ENCODE data around the gene MAPKAP1.
A peak's percentile ranks its signal among the peaks of the same experiment; 100 is the strongest.

MAPKAP1 gene

DNA sequence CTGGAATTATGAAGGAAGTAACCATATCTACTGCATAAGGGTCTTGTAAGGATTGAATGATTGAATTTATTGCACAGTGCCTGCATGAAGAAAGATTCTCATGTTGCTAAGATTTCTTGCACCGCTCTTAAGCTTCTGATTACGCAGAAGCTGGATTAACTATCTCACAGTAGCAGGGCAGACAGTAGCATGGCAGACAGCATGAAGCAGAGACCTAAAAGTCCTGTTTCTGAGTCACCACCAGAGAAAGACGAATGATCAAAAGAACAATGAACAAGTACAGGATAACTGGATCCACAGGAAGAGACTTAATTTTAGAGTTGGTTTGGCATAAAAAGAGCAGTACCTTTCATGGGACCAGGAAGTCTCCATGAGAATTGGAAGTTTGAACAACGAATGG lies 142.4 kb downstream of the MAPKAP1 start:
- Histone ChIP-seq H3K9me3 (ENCODE audit: low read depth, low read length) (no peaks in the 10 kb centered on the region), H3K9ac (ENCODE audit: insufficient read length) (no peak overlapping the region), H3K27ac (no peak overlapping the region), H3K4me3 (no peak overlapping the region), H3K36me3 (ENCODE audit: insufficient read depth, low read length) (no peaks in the 10 kb centered on the region)
- DNase-seq (ENCODE audit: low read depth, low spot score) = no peak
- TF ChIP-seq POLR2AphosphoS5 (IDR thresholded peaks at IDR 0.05; ENCODE audit: borderline replicate concordance, low read depth, low read length) (no peak), EZH2 (IDR thresholded peaks at IDR 0.05) (no peak), FOXP2 (optimal IDR thresholded peaks at IDR 0.05; ENCODE audit: control extremely low read depth, extremely low read length, insufficient read depth) (no peak)

DNA sequence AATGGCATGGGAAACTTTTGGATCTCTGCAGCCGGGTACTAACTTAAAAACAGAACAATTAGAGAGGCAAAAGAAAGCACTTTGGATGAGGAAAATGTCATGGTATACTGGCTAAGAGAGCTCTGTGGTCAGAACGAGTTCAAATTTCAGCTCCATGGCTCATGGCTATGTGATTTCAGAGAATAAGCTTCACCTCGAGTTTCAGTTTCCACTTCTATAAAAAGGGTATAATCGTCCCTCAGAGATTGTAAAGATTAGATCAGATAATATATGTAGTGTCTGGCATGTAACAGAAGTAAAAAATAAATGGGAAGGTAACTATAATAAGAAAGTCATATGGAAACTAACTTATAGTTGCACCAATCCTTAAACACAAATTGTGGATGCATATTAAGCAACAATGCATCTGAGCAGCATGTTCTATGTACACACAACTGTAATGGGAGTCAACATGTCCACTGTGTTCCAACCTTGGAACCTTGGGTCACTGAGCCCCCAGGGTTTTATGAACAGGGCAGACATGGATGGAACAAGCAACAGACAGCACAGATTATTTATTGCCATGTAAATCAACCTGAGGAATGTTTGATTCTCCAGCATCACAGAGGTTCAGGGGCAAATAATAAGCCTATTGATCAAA lies 145.4 kb downstream of the MAPKAP1 start:
- Histone ChIP-seq H3K36me3 (ENCODE audit: insufficient read depth, low read length) (peaks cover 5% of the 10 kb centered on the region; the same call in 1 of the 2 replicates), H3K9ac (ENCODE audit: insufficient read length) (no peak overlapping the region), H3K9me3 (ENCODE audit: low read depth, low read length) (no peaks in the 10 kb centered on the region), H3K4me3 (no peak overlapping the region), H3K27ac (no peak overlapping the region)
- no peak for TF ChIP-seq EZH2 (IDR thresholded peaks at IDR 0.05)
- no peak for TF ChIP-seq FOXP2 (optimal IDR thresholded peaks at IDR 0.05; ENCODE audit: control extremely low read depth, extremely low read length, insufficient read depth)
- no peak for TF ChIP-seq POLR2AphosphoS5 (IDR thresholded peaks at IDR 0.05; ENCODE audit: borderline replicate concordance, low read depth, low read length)
- DNase-seq (ENCODE audit: low read depth, low spot score) = no peak

DNA sequence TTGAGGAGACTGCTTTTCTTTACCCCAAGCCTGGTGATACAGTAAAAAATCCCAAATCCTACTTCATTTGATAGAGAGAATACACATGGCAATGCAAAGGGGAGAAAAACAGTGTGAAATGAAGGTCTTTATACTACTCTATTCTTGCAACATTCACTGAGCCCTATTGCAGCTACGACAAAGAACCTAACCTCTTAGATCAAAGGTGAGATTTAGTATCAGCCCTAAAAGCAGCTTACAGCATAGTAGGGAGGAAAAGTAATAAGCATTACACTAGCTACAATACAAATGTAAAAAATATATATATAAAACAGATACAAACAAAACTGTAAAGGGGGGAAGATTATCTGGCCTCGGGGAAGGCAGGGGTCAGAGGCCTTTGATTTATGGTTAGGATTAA lies 147.1 kb downstream of the MAPKAP1 start:
- peaks cover 5% of the 10 kb centered on the region; the same call in 1 of the 2 replicates for H3K36me3 ChIP-seq (ENCODE audit: insufficient read depth, low read length)
- DNase-seq (ENCODE audit: low read depth, low spot score) = no peak
- H3K9ac ChIP-seq (ENCODE audit: insufficient read length) = no peak overlapping the region
- H3K9me3 ChIP-seq (ENCODE audit: low read depth, low read length) = no peaks in the 10 kb centered on the region
- H3K4me3 ChIP-seq = no peak overlapping the region
- H3K27ac ChIP-seq = no peak overlapping the region
- TF ChIP-seq POLR2AphosphoS5 (IDR thresholded peaks at IDR 0.05; ENCODE audit: borderline replicate concordance, low read depth, low read length) (no peak), FOXP2 (optimal IDR thresholded peaks at IDR 0.05; ENCODE audit: control extremely low read depth, extremely low read length, insufficient read depth) (no peak), EZH2 (IDR thresholded peaks at IDR 0.05) (no peak)

DNA sequence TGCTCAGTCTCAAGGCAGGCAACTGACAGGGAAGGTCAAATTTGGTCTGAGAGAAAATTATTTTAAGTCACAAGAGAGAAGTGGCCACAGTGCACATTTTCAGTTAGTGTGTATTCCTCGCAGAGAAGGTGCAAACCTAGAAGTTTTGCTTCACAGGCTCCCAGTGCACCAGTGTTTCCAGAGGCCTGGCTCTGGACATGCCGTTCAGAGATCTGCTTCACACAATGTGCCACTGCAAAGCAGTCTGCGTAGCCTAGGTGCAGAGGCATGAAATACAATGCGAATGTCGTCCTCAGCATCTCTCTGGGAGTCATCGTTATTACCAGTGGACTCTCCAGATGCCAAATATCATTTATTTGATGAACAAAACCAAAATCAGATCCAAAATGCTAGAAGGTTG lies 147.8 kb downstream of the MAPKAP1 start:
- H3K9me3 ChIP-seq (ENCODE audit: low read depth, low read length) = no peaks in the 10 kb centered on the region

DNA sequence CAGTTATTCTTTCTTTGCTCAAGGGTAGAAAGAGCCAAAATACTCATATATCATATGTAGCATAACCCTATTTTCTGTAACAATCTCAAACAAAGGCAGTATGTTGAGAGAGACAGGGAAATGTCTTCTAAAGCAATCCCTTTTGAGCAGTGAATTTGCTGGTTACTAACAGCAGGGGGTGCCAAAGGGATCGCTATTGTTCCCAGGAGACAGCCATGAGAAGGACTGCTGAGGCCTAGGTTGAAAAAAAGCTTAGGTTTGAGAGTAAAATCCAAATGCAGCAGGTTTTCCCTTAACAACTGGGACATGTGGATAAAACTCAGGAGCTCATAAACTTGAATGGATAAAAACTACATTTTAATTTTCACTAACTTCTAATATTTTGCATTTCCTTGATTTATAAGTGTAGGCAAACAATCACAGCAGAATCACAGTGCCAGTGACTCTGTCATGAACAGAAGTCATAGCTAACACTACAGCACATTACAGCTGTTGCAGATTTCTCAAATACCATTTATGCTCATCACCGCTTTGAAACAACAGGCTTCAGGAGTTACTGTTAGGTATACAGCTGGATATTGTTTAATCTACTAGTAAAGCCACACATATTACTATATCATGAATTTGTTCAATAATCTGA lies 148.4 kb downstream of the MAPKAP1 start:
- no peak overlapping the region for H3K4me3 ChIP-seq
- DNase-seq (ENCODE audit: low read depth, low spot score) = peak; percentile 44
- no peak overlapping the region for H3K9ac ChIP-seq (ENCODE audit: insufficient read length)
- peaks cover 5% of the 10 kb centered on the region; the same call in 1 of the 2 replicates for H3K36me3 ChIP-seq (ENCODE audit: insufficient read depth, low read length)
- H3K9me3 ChIP-seq (ENCODE audit: low read depth, low read length) = no peaks in the 10 kb centered on the region
- H3K27ac ChIP-seq = no peak overlapping the region
- TF ChIP-seq POLR2AphosphoS5 (IDR thresholded peaks at IDR 0.05; ENCODE audit: borderline replicate concordance, low read depth, low read length) = no peak
- no peak for TF ChIP-seq EZH2 (IDR thresholded peaks at IDR 0.05)
- no peak for TF ChIP-seq FOXP2 (optimal IDR thresholded peaks at IDR 0.05; ENCODE audit: control extremely low read depth, extremely low read length, insufficient read depth)

More for the DNA sequence above, 147.8 kb downstream of the MAPKAP1 start:
- no peak overlapping the region for H3K4me3 ChIP-seq
- H3K27ac ChIP-seq = no peak overlapping the region
- no peak for DNase-seq (ENCODE audit: low read depth, low spot score)
- H3K9ac ChIP-seq (ENCODE audit: insufficient read length) = no peak overlapping the region
- peaks cover 5% of the 10 kb centered on the region; the same call in 1 of the 2 replicates for H3K36me3 ChIP-seq (ENCODE audit: insufficient read depth, low read length)
- TF ChIP-seq POLR2AphosphoS5 (IDR thresholded peaks at IDR 0.05; ENCODE audit: borderline replicate concordance, low read depth, low read length) (no peak), FOXP2 (optimal IDR thresholded peaks at IDR 0.05; ENCODE audit: control extremely low read depth, extremely low read length, insufficient read depth) (no peak)

DNA sequence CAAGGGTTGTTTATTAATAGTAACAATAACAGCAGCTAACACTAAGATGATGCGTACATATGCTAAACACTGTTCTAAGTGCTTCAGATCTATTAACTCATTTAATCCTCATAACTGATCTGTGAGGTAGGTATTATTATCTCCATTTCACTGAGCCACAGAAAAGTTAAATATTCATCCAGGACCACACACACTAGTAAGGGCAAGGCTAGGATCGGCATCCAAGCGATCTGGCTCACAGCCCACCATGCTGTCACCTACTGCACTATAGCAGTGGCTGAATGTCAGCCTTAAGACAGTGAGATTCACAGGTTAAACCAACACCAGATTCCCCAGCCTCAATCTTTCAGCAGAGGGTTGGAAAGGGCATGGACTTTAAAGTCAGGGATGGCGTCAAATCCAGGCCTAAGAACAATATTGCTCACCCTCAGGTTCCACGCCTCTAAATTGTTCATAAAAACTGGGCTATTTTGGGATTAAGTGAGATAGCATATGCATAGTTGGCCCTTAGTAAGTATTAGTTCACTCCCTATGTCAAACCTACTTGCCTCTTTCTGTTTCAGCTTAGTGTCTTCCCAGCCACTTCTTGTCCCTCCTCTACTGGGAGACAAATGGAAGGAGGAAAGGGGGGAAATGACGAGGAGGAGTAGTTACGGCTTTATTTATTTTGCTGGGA lies 150.8 kb downstream of the MAPKAP1 start:
- Histone ChIP-seq H3K27ac (no peak overlapping the region), H3K9me3 (ENCODE audit: low read depth, low read length) (no peaks in the 10 kb centered on the region), H3K4me3 (no peak overlapping the region), H3K36me3 (ENCODE audit: insufficient read depth, low read length) (peaks cover 5% of the 10 kb centered on the region; the same call in 1 of the 2 replicates), H3K9ac (ENCODE audit: insufficient read length) (no peak overlapping the region)
- DNase-seq (ENCODE audit: low read depth, low spot score) = no peak
- TF ChIP-seq POLR2AphosphoS5 (IDR thresholded peaks at IDR 0.05; ENCODE audit: borderline replicate concordance, low read depth, low read length) = no peak

DNA sequence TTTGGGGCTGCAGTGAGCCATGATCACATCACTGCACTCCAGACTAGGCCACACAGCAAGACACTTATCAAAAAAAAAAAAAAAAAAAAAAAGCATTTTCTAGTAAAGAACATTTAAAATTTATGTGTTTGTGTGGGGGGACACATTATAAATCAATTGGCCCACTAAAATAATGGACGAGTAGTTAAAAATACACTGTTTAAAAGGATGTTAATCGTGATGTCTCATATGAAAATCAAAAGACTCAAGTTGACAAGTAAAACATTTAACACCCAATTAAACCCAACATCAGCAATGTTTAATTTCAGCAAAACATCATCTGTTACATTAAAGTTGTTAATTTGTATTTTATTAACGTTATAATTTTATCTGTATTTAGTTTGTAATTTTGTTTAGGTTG lies 152.3 kb downstream of the MAPKAP1 start:
- Histone ChIP-seq H3K27ac (no peak overlapping the region), H3K36me3 (ENCODE audit: insufficient read depth, low read length) (peaks cover 5% of the 10 kb centered on the region; the same call in 1 of the 2 replicates), H3K4me3 (no peak overlapping the region), H3K9me3 (ENCODE audit: low read depth, low read length) (no peaks in the 10 kb centered on the region), H3K9ac (ENCODE audit: insufficient read length) (no peak overlapping the region)
- no peak for DNase-seq (ENCODE audit: low read depth, low spot score)
- TF ChIP-seq FOXP2 (optimal IDR thresholded peaks at IDR 0.05; ENCODE audit: control extremely low read depth, extremely low read length, insufficient read depth) = no peak
- no peak for TF ChIP-seq EZH2 (IDR thresholded peaks at IDR 0.05)
- no peak for TF ChIP-seq POLR2AphosphoS5 (IDR thresholded peaks at IDR 0.05; ENCODE audit: borderline replicate concordance, low read depth, low read length)

DNA sequence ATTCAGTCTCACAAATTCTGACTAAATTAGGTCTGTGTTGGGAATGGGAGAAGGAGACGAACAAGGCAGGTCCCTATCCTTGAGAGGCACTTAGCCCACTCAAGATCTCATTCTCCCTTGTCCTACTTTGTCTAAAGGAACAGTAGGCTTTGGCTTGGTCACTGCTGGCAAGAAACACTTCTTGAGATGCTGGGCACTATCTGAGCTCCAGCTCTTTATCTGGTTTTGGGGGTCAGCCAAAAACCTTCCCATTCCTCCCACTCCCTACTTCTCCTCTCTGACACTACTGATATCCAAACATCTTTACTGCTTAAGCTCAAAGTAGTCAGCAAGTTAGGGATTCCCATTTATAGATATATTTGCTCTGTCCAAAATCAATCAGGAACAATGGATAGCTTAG lies 155.2 kb downstream of the MAPKAP1 start:
- Histone ChIP-seq H3K9me3 (ENCODE audit: low read depth, low read length) (no peaks in the 10 kb centered on the region), H3K27ac (no peak overlapping the region), H3K4me3 (no peak overlapping the region), H3K9ac (ENCODE audit: insufficient read length) (no peak overlapping the region), H3K36me3 (ENCODE audit: insufficient read depth, low read length) (no peaks in the 10 kb centered on the region)
- no peak for TF ChIP-seq EZH2 (IDR thresholded peaks at IDR 0.05)
- no peak for TF ChIP-seq FOXP2 (optimal IDR thresholded peaks at IDR 0.05; ENCODE audit: control extremely low read depth, extremely low read length, insufficient read depth)
- TF ChIP-seq POLR2AphosphoS5 (IDR thresholded peaks at IDR 0.05; ENCODE audit: borderline replicate concordance, low read depth, low read length) = no peak
- DNase-seq (ENCODE audit: low read depth, low spot score) = no peak
